AG04450 (cell line): ENCODE results near the gene CBX5. TPM values are rescaled to one million over a fixed set of nuclear protein-coding genes. Genes with fewer than 3 reads are reported as not detected.

Experiments
- CTCF ChIA-PET: fragments of 300-600, 350-600 bp; formaldehyde crosslinking; extraction: SDS; loops from one replicate; lab custom pipeline; 2022; ENCODE audit warnings: antibody characterized with exemption, inconsistent platforms; lab: Charles Lee
- POLR2A ChIA-PET: fragments of 350-600 bp; formaldehyde crosslinking; extraction: SDS; loops from one replicate; lab custom pipeline; 2021; ENCODE audit warnings: antibody characterized with exemption, inconsistent platforms; lab: Yijun Ruan, JAX
- DNase-seq: peaks from one replicate; pipeline ENCODE4 v3.0.0-alpha.2; 2011; ENCODE audit warnings: low read depth, low spot score
- H3K27ac ChIP-seq: one replicate; pipeline ENCODE4 v1.5.1; 2012; ENCODE audit warnings: low read depth, low read length, control low read depth
- H3K27me3 ChIP-seq: one replicate; pipeline ENCODE4 v1.6.0; 2012; ENCODE audit warnings: low read length; ENCODE audit not compliant: control insufficient read depth, insufficient read depth
- H3K4me3 ChIP-seq: 2 replicates; pipeline ENCODE4 v1.5.1; 2011; ENCODE audit warnings: mild to moderate bottlenecking, low read depth, low read length, control low read depth
- H3K9me3 ChIP-seq: 2 replicates; pipeline ENCODE4 v1.5.1; 2012; ENCODE audit warnings: low read length; ENCODE audit not compliant: control insufficient read depth, insufficient read depth
- polyA plus RNA-seq: library from polyadenylated mRNA; depleted of rRNA; stranded (reverse); fragments of >200 nt; gene quantifications from 2 replicates; pipeline ENCODE4 v1.2.3, GENCODE V29; 2011
- TF ChIP-seq, protein P1 (sequence below): IDR thresholded peaks from 2 replicates; pipeline ENCODE4 v1.5.1; 2011; ENCODE audit warnings: low read depth, low read length, control low read depth, inconsistent platforms

CBX5 gene
- polyA plus RNA-seq, 1 experiment: 62.3 TPM

GRCh38 chr12:54213079-54213478, 66.8 kb downstream of the CBX5 start:
- H3K4me3 ChIP-seq: no peak overlapping the region
- H3K27ac ChIP-seq: no peak overlapping the region
- no peak for DNase-seq
- TF ChIP-seq, protein P1, sequence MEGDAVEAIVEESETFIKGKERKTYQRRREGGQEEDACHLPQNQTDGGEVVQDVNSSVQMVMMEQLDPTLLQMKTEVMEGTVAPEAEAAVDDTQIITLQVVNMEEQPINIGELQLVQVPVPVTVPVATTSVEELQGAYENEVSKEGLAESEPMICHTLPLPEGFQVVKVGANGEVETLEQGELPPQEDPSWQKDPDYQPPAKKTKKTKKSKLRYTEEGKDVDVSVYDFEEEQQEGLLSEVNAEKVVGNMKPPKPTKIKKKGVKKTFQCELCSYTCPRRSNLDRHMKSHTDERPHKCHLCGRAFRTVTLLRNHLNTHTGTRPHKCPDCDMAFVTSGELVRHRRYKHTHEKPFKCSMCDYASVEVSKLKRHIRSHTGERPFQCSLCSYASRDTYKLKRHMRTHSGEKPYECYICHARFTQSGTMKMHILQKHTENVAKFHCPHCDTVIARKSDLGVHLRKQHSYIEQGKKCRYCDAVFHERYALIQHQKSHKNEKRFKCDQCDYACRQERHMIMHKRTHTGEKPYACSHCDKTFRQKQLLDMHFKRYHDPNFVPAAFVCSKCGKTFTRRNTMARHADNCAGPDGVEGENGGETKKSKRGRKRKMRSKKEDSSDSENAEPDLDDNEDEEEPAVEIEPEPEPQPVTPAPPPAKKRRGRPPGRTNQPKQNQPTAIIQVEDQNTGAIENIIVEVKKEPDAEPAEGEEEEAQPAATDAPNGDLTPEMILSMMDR: 0 out of 2 replicates have a peak, but pooled peaks have one; percentile 16
- CTCF ChIA-PET: interaction anchor here (0.6 to 4.8 kb wide), 8 partner anchors 9 to 206 kb away, joined by 3 to 82 read pairs (median 32); partner anchors contain the start of genes COPZ1 and SMUG1
- no peaks in the 10 kb centered on the region; the same call in 1 of the 2 replicates for H3K9me3 ChIP-seq
- POLR2A ChIA-PET: interaction anchor here (0.6 kb wide), 1 partner anchor 155 kb away, joined by 5 read pairs; no protein-coding TSS in a partner anchor
- peaks cover 22% of the 10 kb centered on the region for H3K27me3 ChIP-seq

- Histone ChIP-seq H3K27ac (no peak overlapping the region), H3K9me3 (no peaks in the 10 kb centered on the region), H3K4me3 (no peak overlapping the region), H3K27me3 (peaks cover 30% of the 10 kb centered on the region)
- POLR2A ChIA-PET: no interaction called here
- CTCF ChIA-PET: interaction anchor here (0.7 to 8.6 kb wide), 6 partner anchors 11 to 227 kb away, joined by 3 to 107 read pairs (median 6); partner anchors contain the start of genes COPZ1, HOXC10 and HOXC8
- no peak for DNase-seq
- TF ChIP-seq, protein P1: no peak
Measured at GRCh38 chr12:54211920-54212319, 68.0 kb downstream of the CBX5 start.

- Histone ChIP-seq H3K27me3 (peaks cover 42% of the 10 kb centered on the region), H3K9me3 (no peaks in the 10 kb centered on the region), H3K27ac (no peak overlapping the region), H3K4me3 (no peak overlapping the region)
- no peak for DNase-seq
- TF ChIP-seq, protein P1: no peak
- POLR2A ChIA-PET: no interaction called here
- CTCF ChIA-PET: interaction anchor here (0.6 to 8.6 kb wide), 8 partner anchors 9 to 211 kb away, joined by 3 to 107 read pairs (median 5); partner anchors contain the start of genes HOXC5 and HOXC8
Measured at GRCh38 chr12:54210400-54210790, 69.5 kb downstream of the CBX5 start.

GRCh38 chr12:54208591-54208990, 71.3 kb downstream of the CBX5 start:
- H3K27me3 ChIP-seq: peaks cover 60% of the 10 kb centered on the region
- no peak overlapping the region for H3K4me3 ChIP-seq
- CTCF ChIA-PET: interaction anchor here (0.5 to 8.6 kb wide), 19 partner anchors 8 to 1909 kb away, joined by 3 to 107 read pairs (median 5); partner anchors contain the start of genes COPZ1, HOXC5, HOXC8 and ZC3H10
- POLR2A ChIA-PET: no interaction called here
- no peak for DNase-seq
- TF ChIP-seq, protein P1: no peak
- H3K27ac ChIP-seq: peak overlapping the region; percentile 21
- H3K9me3 ChIP-seq: no peaks in the 10 kb centered on the region

DNA sequence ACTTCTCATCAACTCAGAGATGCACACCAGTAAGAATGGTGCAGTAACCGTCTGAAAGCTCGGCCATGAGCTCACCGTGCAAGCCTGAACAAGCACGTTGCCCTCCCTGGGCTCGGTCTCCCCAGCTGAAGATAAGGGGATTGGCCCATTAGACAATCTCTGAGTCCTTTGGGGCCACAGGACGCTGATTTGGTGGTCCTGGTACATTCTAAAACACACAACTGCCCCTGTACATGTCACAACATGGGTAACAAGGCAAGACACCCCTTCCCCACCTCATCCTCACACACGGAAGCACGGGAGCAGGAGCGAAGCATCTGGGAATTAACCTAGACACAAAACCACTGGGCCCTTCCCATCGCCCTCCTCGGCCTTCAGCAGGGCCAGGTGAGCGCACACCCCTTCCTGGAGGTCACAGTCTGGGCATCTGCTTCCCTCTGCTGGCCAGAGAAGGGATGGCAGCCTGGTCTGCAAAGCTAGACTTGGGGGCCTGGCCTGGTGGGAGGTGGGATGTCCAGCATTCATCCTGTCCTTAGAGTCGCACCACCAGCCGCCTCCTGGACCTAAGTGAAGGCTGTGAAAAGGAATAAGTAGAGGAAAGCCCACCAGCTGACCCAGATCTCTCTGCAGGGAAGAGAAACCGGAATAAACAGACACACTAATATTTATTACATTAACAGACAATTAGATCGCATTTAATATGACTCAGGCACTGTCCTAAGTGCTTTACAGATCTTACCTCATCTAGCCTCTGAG, 72.2 kb downstream of the CBX5 start:
- CTCF ChIA-PET: interaction anchor here (0.5 to 8.6 kb wide), 34 partner anchors 9 to 1910 kb away, joined by 3 to 107 read pairs (median 4); partner anchors contain the start of genes HOXC5, HOXC8, SMUG1 and ZC3H10
- no peak for DNase-seq

More for the DNA sequence above, 72.2 kb downstream of the CBX5 start:
- TF ChIP-seq, protein P1: peak; percentile 95
- H3K9me3 ChIP-seq: no peaks in the 10 kb centered on the region
- peaks cover 56% of the 10 kb centered on the region for H3K27me3 ChIP-seq
- H3K4me3 ChIP-seq: no peak overlapping the region
- POLR2A ChIA-PET: no interaction called here
- no peak overlapping the region for H3K27ac ChIP-seq
